H1 (cell line): ENCODE data around the gene ABCD4. TPM values are rescaled to one million over a fixed set of nuclear protein-coding genes. Genes with fewer than 3 reads are reported as not detected.

Experiments
- CTCF ChIA-PET: fragments of 300-600 bp; sonication (Branson Sonifier 250); formaldehyde crosslinking; loops from one replicate; lab custom pipeline; 2021; ENCODE audit not compliant: partially characterized antibody; lab: Charles Lee
- POLR2A ChIA-PET: fragments of 300-600 bp; sonication (Branson Sonifier 250); formaldehyde crosslinking; loops from one replicate; lab custom pipeline; 2021; ENCODE audit warnings: inconsistent platforms; ENCODE audit not compliant: partially characterized antibody; lab: Charles Lee
- DNase-seq, 2 experiments: peaks; one replicate each; pipeline versions ENCODE4 v3.0.0 to v3.0.0-alpha.2; 2010 to 2022; ENCODE audit warnings: low spot score in 2 of 2, low read depth in 1 of 2, mixed read lengths in 1 of 2
- FAIRE-seq: peaks from 2 replicates; lab custom pipeline; 2011; peaks lifted over from hg19 to GRCh38; lab: Jason Lieb, UNC
- H2AFZ ChIP-seq: 2 replicates; pipeline ENCODE4 v1.8.1; 2012; ENCODE audit warnings: low read length, inconsistent platforms
- H2AK5ac ChIP-seq: 2 replicates; pipeline ENCODE4 v1.6.1; 2013; ENCODE audit warnings: low read depth, low read length
- H2BK120ac ChIP-seq: replicated peaks from 2 replicates; pipeline ENCODE3; 2013; ENCODE audit warnings: low read depth, low read length, inconsistent platforms
- H2BK12ac ChIP-seq: 2 replicates; pipeline ENCODE4 v1.6.1; 2013; ENCODE audit warnings: low read depth, low read length
- H2BK15ac ChIP-seq: 2 replicates; pipeline ENCODE4 v1.6.1; 2013; ENCODE audit warnings: low read length
- H2BK20ac ChIP-seq: 2 replicates; pipeline ENCODE4 v1.6.1; 2013; ENCODE audit warnings: low read length
- H2BK5ac ChIP-seq: 2 replicates; pipeline ENCODE4 v1.6.1; 2013; ENCODE audit warnings: low read depth, low read length
- H3K14ac ChIP-seq: 2 replicates; pipeline ENCODE4 v1.6.1; 2013; ENCODE audit warnings: inconsistent platforms; ENCODE audit not compliant: insufficient read length
- H3K18ac ChIP-seq: 2 replicates; pipeline ENCODE4 v1.6.1; 2013; ENCODE audit warnings: low read length; ENCODE audit errors: extremely low read depth
- H3K23ac ChIP-seq: 2 replicates; pipeline ENCODE4 v1.6.1; 2013; ENCODE audit warnings: inconsistent platforms; ENCODE audit not compliant: insufficient read length
- H3K23me2 ChIP-seq: 2 replicates; pipeline ENCODE4 v1.6.1; 2013; ENCODE audit warnings: low read depth, low read length
- H3K27ac ChIP-seq: 2 replicates; pipeline ENCODE4 v1.6.1; 2011; ENCODE audit warnings: low read depth, low read length, inconsistent platforms
- H3K27me3 ChIP-seq, 4 experiments: replicated peaks in 1 of 4; 1 replicate in 1 of 4; 2 replicates in 3 of 4; pipeline versions ENCODE4 v1.6.1 to v1.8.1; 2011 to 2013; ENCODE audit warnings: low read length in 3 of 4, mild to moderate bottlenecking in 3 of 4, inconsistent platforms in 2 of 4, mixed read lengths in 2 of 4, moderate library complexity in 1 of 4; ENCODE audit not compliant: control insufficient read depth in 3 of 4, insufficient read depth in 3 of 4; ENCODE audit errors: extremely low read depth in 1 of 4
- H3K36me3 ChIP-seq, 4 experiments: 2 replicates each; pipeline versions ENCODE4 v1.6.1 to v1.8.1; 2011 to 2013; ENCODE audit warnings: mild to moderate bottlenecking in 4 of 4, low read length in 3 of 4, moderate library complexity in 2 of 4, control low read depth in 1 of 4, inconsistent platforms in 1 of 4; ENCODE audit not compliant: insufficient read depth in 4 of 4, control insufficient read depth in 2 of 4
- H3K4ac ChIP-seq: replicated peaks from 2 replicates; pipeline ENCODE3; 2013; ENCODE audit warnings: low read length, low read depth, mixed read lengths, inconsistent platforms; ENCODE audit not compliant: insufficient read length
- H3K4me1 ChIP-seq, 4 experiments: replicated peaks in 1 of 4; 1 replicate in 1 of 4; 2 replicates in 3 of 4; pipeline versions ENCODE4 v1.6.1 to v1.8.1; 2011 to 2013; ENCODE audit warnings: low read length in 3 of 4, inconsistent platforms in 2 of 4, mixed read lengths in 1 of 4; ENCODE audit not compliant: insufficient read depth in 4 of 4, control insufficient read depth in 3 of 4
- H3K4me2 ChIP-seq, 2 experiments: 2 replicates each; pipeline versions ENCODE4 v1.6.1 to v1.8.1; 2011 to 2013; ENCODE audit warnings: low read depth in 2 of 2, low read length in 2 of 2, control low read depth in 1 of 2, inconsistent platforms in 1 of 2, mild to moderate bottlenecking in 1 of 2; ENCODE audit not compliant: insufficient read depth in 1 of 2
- H3K4me3 ChIP-seq, 4 experiments: fragments of 200-600, 300-600 bp in 1 of 4; sonication (generic), shearing (Covaris generic), sonication (Bioruptor Twin) in 1 of 4; 2 replicates each; pipeline versions ENCODE4 v1.5.1 to v1.8.1; 2011 to 2016; ENCODE audit warnings: low read length in 4 of 4, low read depth in 3 of 4, control low read depth in 2 of 4, inconsistent platforms in 2 of 4, mild to moderate bottlenecking in 2 of 4, mixed read lengths in 1 of 4, moderate library complexity in 1 of 4; ENCODE audit not compliant: insufficient read depth in 2 of 4; ENCODE audit errors: extremely low read depth in 1 of 4
- H3K56ac ChIP-seq: replicated peaks from 2 replicates; pipeline ENCODE3; 2013; ENCODE audit warnings: low read depth, mild to moderate bottlenecking, mixed read lengths, low read length, inconsistent platforms; ENCODE audit not compliant: insufficient read length
- H3K79me1 ChIP-seq: 2 replicates; pipeline ENCODE4 v1.6.1; 2013; ENCODE audit warnings: low read depth, low read length, control low read depth
- H3K79me2 ChIP-seq, 2 experiments: 2 replicates each; pipeline versions ENCODE4 v1.6.1 to v1.8.1; 2012 to 2013; ENCODE audit warnings: low read length in 2 of 2, mild to moderate bottlenecking in 2 of 2, inconsistent platforms in 1 of 2; ENCODE audit not compliant: insufficient read depth in 2 of 2, control insufficient read depth in 1 of 2
- H3K9ac ChIP-seq, 4 experiments: replicated peaks in 1 of 4; 1 replicate in 1 of 4; 2 replicates in 3 of 4; pipeline versions ENCODE4 v1.6.1 to v1.8.1; 2011 to 2013; ENCODE audit warnings: low read depth in 3 of 4, low read length in 3 of 4, control low read depth in 2 of 4, mild to moderate bottlenecking in 2 of 4, moderate library complexity in 2 of 4, inconsistent platforms in 1 of 4; ENCODE audit errors: extremely low read depth in 1 of 4
- H3K9me3 ChIP-seq, 2 experiments: 2 replicates each; pipeline versions ENCODE4 v1.6.1 to v1.8.1; 2012 to 2013; ENCODE audit warnings: mild to moderate bottlenecking in 2 of 2, moderate library complexity in 2 of 2, control low read depth in 1 of 2, inconsistent platforms in 1 of 2, low read depth in 1 of 2, low read length in 1 of 2, mixed read lengths in 1 of 2; ENCODE audit not compliant: insufficient read depth in 2 of 2
- H4K20me1 ChIP-seq, 2 experiments: replicated peaks in 1 of 2; 2 replicates each; pipeline versions ENCODE3 to v1.8.1; 2011 to 2013; ENCODE audit warnings: inconsistent platforms in 2 of 2, low read length in 2 of 2, mild to moderate bottlenecking in 1 of 2; ENCODE audit not compliant: insufficient read depth in 2 of 2, control insufficient read depth in 1 of 2
- H4K5ac ChIP-seq: 2 replicates; pipeline ENCODE4 v1.6.1; 2013; ENCODE audit warnings: low read length, low read depth, mixed read lengths, inconsistent platforms; ENCODE audit not compliant: insufficient read length
- H4K8ac ChIP-seq: 2 replicates; pipeline ENCODE4 v1.8.0; 2013; ENCODE audit warnings: mild to moderate bottlenecking, moderate library complexity, low read length, inconsistent platforms; ENCODE audit not compliant: insufficient read depth; ENCODE audit errors: extremely low read depth
- H4K91ac ChIP-seq: replicated peaks from 2 replicates; pipeline ENCODE3; 2013; ENCODE audit warnings: low read length, mixed read lengths, inconsistent platforms; ENCODE audit not compliant: insufficient read length
- ASH2L ChIP-seq: fragments of 200-600, 300-600 bp; sonication (generic); IDR thresholded peaks from one replicate; pipeline ENCODE4 v1.7.1; 2017; ENCODE audit warnings: low read length
- CHD1 ChIP-seq: IDR thresholded peaks from 2 replicates; pipeline ENCODE4 v1.6.1; 2012; ENCODE audit warnings: low read depth, low read length, improper control_type of control experiment
- CHD2 ChIP-seq: IDR thresholded peaks from 2 replicates; pipeline ENCODE4 v1.6.1; 2012; ENCODE audit warnings: low read length, improper control_type of control experiment
- GABPA ChIP-seq: IDR thresholded peaks from 2 replicates; pipeline ENCODE4 v1.6.1; 2011; ENCODE audit warnings: mild to moderate bottlenecking, low read length, moderate library complexity, borderline replicate concordance; ENCODE audit not compliant: insufficient read depth
- HDAC2 ChIP-seq, 2 experiments: fragments of 300-600 bp in 1 of 2; sonication (generic) in 1 of 2; IDR thresholded peaks; 2 replicates each; pipeline ENCODE4 v1.6.1; 2011 to 2012; ENCODE audit warnings: low read depth in 2 of 2, low read length in 2 of 2, mild to moderate bottlenecking in 2 of 2, moderate library complexity in 2 of 2, borderline replicate concordance in 1 of 2, inconsistent platforms in 1 of 2
- MAFK ChIP-seq: IDR thresholded peaks from 2 replicates; pipeline ENCODE4 v1.6.1; 2012; ENCODE audit warnings: low read depth, mild to moderate bottlenecking, improper control_type of control experiment, low read length
- NANOG ChIP-seq: IDR thresholded peaks from 2 replicates; pipeline ENCODE4 v1.6.1; 2011; ENCODE audit warnings: low read length, low read depth, mild to moderate bottlenecking, inconsistent platforms; ENCODE audit not compliant: insufficient read depth, poor library complexity, severe bottlenecking
- POLR2A ChIP-seq, 2 experiments: IDR thresholded peaks; 1 replicate in 1 of 2; 2 replicates in 1 of 2; pipeline ENCODE4 v1.6.1; 2011; ENCODE audit warnings: low read depth in 2 of 2, low read length in 2 of 2, mild to moderate bottlenecking in 2 of 2; ENCODE audit errors: control extremely low read depth in 1 of 2
- POU5F1 ChIP-seq: IDR thresholded peaks from 2 replicates; pipeline ENCODE4 v1.6.1; 2011; ENCODE audit warnings: low read depth, mild to moderate bottlenecking, low read length, moderate library complexity
- RFX5 ChIP-seq: IDR thresholded peaks from 2 replicates; pipeline ENCODE4 v1.6.1; 2011; ENCODE audit warnings: low read depth, low read length, improper control_type of control experiment, borderline replicate concordance
- RNF2 ChIP-seq: fragments of 200-900, 300-1000 bp; sonication (generic); IDR thresholded peaks from 2 replicates; pipeline ENCODE4 v1.7.1; 2016; ENCODE audit warnings: borderline replicate concordance, low read depth, mild to moderate bottlenecking, antibody characterized with exemption, low read length; ENCODE audit not compliant: poor library complexity, severe bottlenecking; ENCODE audit errors: missing control alignments
- RXRA ChIP-seq: IDR thresholded peaks from 2 replicates; pipeline ENCODE4 v1.6.1; 2011; ENCODE audit warnings: low read depth, mild to moderate bottlenecking, low read length, moderate library complexity; ENCODE audit not compliant: insufficient read depth
- SRF ChIP-seq: IDR thresholded peaks from 2 replicates; pipeline ENCODE4 v1.6.1; 2011; ENCODE audit warnings: mild to moderate bottlenecking, low read depth, low read length, moderate library complexity
- TAF1 ChIP-seq: IDR thresholded peaks from 2 replicates; pipeline ENCODE4 v1.6.1; 2011; ENCODE audit warnings: mild to moderate bottlenecking, low read depth, low read length
- TCF12 ChIP-seq: IDR thresholded peaks from 2 replicates; pipeline ENCODE4 v1.6.1; 2011; ENCODE audit warnings: low read depth, mild to moderate bottlenecking, low read length
- WGBS, 2 experiments: shearing (Covaris generic) in 1 of 2; methylation state at CpG; one replicate each; pipeline versions ENCODE4 v1.1.6 to v1.1.7; 2013 to 2015; ENCODE audit warnings: low lambda C conversion rate in 2 of 2, mixed read lengths in 2 of 2, inconsistent platforms in 1 of 2, low coverage in 1 of 2, missing lambda C conversion rate in 1 of 2; ENCODE audit not compliant: insufficient replicate concordance in 2 of 2, insufficient coverage in 1 of 2, insufficient read length in 1 of 2; ENCODE audit errors: extremely low coverage in 1 of 2, missing lambda C conversion rate in 1 of 2; 5-methylcytosine and 5-hydroxymethylcytosine counted together
- polyA plus RNA-seq, 7 experiments: library from polyadenylated mRNA; depleted of rRNA in 3 of 7; stranded (reverse) in 5 of 7; unstranded in 2 of 7; fragments of >200 nt in 5 of 7; fragments of 200-250 nt in 2 of 7; gene quantifications; 1 replicate in 5 of 7; 2 replicates in 1 of 7; 4 replicates in 1 of 7; pipeline versions ENCODE4 v1.2.1 to v1.2.3, GENCODE V29; 2011 to 2013; ENCODE audit warnings: missing spikeins in 2 of 7, mixed read lengths in 2 of 7
- total RNA-seq: library from RNA; stranded (reverse); fragmentation: NEBNext Ultra II Directional; extraction: Animal tissue kit (Norgen Biotek cat#: 25700); gene quantifications from 2 replicates; pipeline ENCODE4 v1.2.1, GENCODE V29; 2021

Gene ABCD4
- total and polyA plus RNA-seq, 2 of the 8 experiments (the other 6 are each of a cell fraction or from before 2014, with no cell fraction given): 47.9 to 97.7 TPM

GRCh38 chr14:74263181-74263580 lies 39.6 kb downstream of the ABCD4 start:
- no peaks in the 10 kb centered on the region for H3K9me3 ChIP-seq
- no peak overlapping the region for H3K4me3 ChIP-seq
- H2BK120ac ChIP-seq: no peak overlapping the region
- H3K4ac ChIP-seq: no peak overlapping the region
- H3K27ac ChIP-seq: no peak overlapping the region
- H3K79me1 ChIP-seq: no peaks in the 10 kb centered on the region
- no peak overlapping the region for H2BK15ac ChIP-seq
- FAIRE-seq (no peak), DNase-seq (no peak)
- no peak overlapping the region for H4K8ac ChIP-seq
- H3K9ac ChIP-seq: no peak overlapping the region
- POLR2A ChIA-PET: interaction anchor here (2.0 kb wide), 1 partner anchor 18 kb away, joined by 6 read pairs; no protein-coding TSS in a partner anchor
- no peak overlapping the region for H2BK5ac ChIP-seq
- peaks cover 3 to 14% (median 13%) of the 10 kb centered on the region in 4 experiments for H3K27me3 ChIP-seq
- peaks cover 4% of the 10 kb centered on the region; the same call in 1 of the 2 replicates for H3K23me2 ChIP-seq
- H3K79me2 ChIP-seq: no peaks in the 10 kb centered on the region
- H3K4me2 ChIP-seq: no peak overlapping the region
- no peak overlapping the region for H2BK20ac ChIP-seq
- no peak overlapping the region for H2BK12ac ChIP-seq
- no peak overlapping the region for H3K56ac ChIP-seq
- CTCF ChIA-PET: interaction anchor here (0.6 to 1.6 kb wide), 8 partner anchors 12 to 1228 kb away, joined by 3 to 9 read pairs (median 4); no protein-coding TSS in a partner anchor
- H3K23ac ChIP-seq: no peak overlapping the region
- H3K4me1 ChIP-seq: peaks cover 0 to 3% (median 1%) of the 10 kb centered on the region in 4 experiments; a peak in 3 of 7 replicates
- no peak overlapping the region for H4K91ac ChIP-seq
- H4K5ac ChIP-seq: no peak overlapping the region
- no peaks in the 10 kb centered on the region for H3K36me3 ChIP-seq
- H3K18ac ChIP-seq: no peak overlapping the region
- no peak overlapping the region for H2AFZ ChIP-seq
- no peak overlapping the region for H2AK5ac ChIP-seq
- no peaks in the 10 kb centered on the region for H4K20me1 ChIP-seq
- WGBS, 2 experiments: 85% methylated on average over 9 of the region's 9 CpGs; no CpG with 5 or more reads in 1 of the 2 experiments
- no peak overlapping the region for H3K14ac ChIP-seq
- no peak for TF ChIP-seq POLR2A (IDR thresholded peaks at IDR 0.05; ENCODE audit: control extremely low read depth in 1 of 2, low read depth in 2 of 2, low read length in 2 of 2)
- TF ChIP-seq TCF12: no peak
- TF ChIP-seq CHD1: no peak
- TF ChIP-seq HDAC2 (IDR thresholded peaks at IDR 0.05; ENCODE audit: borderline replicate concordance in 1 of 2, low read depth in 2 of 2, low read length in 2 of 2): no peak
- no peak for TF ChIP-seq NANOG
- no peak for TF ChIP-seq RFX5
- TF ChIP-seq SRF: no peak
- TF ChIP-seq TAF1: no peak
- no peak for TF ChIP-seq MAFK
- no peak for TF ChIP-seq RNF2
- TF ChIP-seq RXRA: no peak
- no peak for TF ChIP-seq CHD2
- TF ChIP-seq POU5F1: no peak
- TF ChIP-seq ASH2L: no peak
- TF ChIP-seq GABPA: no peak
